Inflammatory macrophage (primary cell): ENCODE results near the gene RNF114.
"Not testable (repeated sequence)": the region's sequence is repeated elsewhere in the genome, so short reads cannot be mapped to it uniquely, and the experiment has no call there.

Source experiments
- DNase-seq, 2 donors: peaks; one replicate each; pipeline ENCODE4 v3.0.0-alpha.2; 2020 to 2022

The RNF114 gene

DNA sequence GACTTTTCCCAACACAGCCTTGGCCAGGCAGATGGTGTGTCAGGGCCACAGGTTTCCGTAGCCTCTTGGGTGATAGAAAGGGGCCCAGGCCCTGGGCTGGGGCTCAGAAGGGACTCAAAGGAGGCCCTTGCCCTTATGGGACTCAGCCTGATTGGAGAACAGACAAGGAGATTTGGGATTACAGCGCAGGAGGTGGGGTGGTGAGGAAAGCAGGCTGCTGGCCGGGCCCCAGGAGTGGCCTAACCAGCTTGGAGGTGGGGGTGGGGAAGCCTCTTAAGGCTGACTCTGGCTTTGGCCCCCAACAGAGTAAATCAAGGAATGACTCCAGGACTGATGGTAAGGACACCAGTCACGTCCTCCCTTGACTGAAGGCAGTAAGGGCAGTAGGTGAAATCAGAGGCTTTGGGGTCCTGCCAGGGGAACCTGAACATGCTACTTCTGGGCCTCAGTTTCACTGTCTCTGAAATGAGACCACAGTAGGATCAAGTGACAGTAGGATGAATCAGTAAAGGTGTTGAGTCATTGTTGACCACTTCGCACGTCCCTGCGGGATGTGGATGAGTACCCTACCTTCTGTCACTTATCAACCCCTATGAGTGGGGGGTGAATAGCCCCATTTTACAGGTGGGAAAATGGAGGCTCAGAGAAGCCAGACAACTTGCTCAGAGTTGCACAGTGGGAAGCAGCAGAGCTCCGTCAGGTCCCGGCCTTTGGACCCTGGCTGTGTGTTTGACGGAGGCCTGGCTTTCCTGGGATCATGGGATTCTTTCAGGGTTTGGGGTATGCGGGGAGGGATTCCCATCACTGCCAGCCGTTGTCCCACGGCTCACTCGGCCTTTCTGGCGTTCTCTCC, 51.0 kb downstream of the RNF114 start:
- no peak for DNase-seq

DNA sequence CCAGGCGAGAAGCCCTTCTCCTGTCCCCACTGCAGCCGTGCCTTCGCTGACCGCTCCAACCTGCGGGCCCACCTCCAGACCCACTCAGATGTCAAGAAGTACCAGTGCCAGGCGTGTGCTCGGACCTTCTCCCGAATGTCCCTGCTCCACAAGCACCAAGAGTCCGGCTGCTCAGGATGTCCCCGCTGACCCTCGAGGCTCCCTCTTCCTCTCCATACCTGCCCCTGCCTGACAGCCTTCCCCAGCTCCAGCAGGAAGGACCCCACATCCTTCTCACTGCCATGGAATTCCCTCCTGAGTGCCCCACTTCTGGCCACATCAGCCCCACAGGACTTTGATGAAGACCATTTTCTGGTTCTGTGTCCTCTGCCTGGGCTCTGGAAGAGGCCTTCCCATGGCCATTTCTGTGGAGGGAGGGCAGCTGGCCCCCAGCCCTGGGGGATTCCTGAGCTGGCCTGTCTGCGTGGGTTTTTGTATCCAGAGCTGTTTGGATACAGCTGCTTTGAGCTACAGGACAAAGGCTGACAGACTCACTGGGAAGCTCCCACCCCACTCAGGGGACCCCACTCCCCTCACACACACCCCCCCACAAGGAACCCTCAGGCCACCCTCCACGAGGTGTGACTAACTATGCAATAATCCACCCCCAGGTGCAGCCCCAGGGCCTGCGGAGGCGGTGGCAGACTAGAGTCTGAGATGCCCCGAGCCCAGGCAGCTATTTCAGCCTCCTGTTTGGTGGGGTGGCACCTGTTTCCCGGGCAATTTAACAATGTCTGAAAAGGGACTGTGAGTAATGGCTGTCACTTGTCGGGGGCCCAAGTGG, 51.9 kb downstream of the RNF114 start:
- no peak for DNase-seq

DNA sequence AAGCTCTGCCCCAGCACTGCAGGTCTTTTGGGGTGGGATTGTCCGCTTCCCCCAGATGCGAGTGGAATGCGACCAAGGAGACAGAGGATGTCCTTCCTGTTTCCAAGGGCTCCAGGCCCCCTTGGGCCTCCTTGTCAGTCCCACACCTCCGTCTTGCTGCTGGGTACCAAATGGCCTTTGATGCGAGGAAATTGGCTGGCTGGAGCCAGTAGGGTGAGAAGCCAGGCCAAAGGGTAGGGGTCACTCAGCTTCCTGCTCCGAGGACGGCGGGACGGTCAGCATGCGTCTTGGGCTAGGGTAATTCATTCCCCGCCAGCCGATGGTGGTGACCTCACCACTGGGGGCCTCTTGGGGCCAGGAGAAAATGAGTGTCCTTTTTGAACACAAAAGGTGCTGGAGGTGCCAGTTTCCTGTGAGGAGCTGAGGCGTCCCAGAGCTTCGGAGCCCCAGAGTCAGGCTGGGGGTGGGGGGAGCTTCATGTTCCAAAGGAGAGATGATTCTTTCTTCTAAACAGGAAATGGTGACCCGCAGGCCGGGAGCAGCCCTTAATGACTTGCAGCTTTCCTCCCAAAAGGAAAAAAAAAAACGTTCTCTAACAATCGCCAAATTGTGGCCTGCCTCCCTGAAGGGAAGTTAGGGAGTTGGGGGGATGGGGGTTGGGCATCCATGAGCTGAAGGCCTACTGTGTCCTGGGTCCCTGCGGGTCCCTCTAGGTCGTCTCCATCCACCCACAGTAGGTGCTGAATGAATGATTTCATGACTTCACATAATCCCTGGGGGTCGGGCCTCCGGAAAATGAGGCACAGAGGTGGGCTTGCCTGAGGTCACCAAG, 53.3 kb downstream of the RNF114 start:
- DNase-seq: peak in 1 of 2 donors; percentile 12

DNA sequence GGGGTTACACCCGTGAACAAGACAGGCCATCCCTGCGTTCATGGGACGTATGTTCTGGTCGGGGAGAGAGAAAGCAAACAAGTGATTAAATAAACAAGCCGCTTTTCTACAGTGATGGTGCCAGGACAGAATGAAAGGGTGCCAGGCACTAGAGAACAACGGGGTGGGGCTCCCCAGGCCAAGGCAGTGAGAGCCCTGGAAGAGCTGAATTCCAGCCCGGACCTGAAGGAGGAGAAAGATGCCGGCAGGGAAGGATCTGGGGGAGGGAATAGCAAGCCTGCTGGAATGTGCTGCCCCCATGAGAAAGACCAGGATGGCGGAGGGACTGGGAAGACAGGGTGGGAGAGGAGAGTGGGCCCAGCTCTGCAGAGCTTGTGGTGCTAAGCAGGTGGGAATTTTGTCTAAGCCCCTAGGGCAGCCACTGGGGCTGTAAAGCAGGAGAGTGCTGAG, 54.1 kb downstream of the RNF114 start:
- DNase-seq: no peak

- peak; percentile 76 to 78 for DNase-seq
Observed at GRCh38 chr20:49993301-49993751, 57.1 kb downstream of the RNF114 start.

DNA sequence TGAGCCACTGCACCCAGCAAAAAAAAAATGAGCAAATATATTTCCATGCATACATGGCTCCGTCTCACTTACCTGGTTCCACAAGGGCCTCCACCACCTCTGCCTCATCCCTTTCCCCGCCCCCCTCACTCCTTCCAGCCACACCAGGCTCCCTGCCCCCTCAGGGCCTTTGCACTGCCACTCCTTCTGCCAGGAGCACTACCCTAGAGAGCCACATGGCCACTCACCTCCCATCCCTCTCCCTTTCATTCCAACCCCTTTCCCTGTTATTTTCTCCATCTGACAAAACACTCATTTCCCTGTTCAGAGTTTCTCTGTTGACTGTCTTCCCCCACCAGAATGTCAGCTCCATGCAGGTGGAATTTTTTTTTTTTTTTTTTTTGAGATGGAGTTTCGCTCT, 59.4 kb downstream of the RNF114 start:
- DNase-seq: no peak

DNA sequence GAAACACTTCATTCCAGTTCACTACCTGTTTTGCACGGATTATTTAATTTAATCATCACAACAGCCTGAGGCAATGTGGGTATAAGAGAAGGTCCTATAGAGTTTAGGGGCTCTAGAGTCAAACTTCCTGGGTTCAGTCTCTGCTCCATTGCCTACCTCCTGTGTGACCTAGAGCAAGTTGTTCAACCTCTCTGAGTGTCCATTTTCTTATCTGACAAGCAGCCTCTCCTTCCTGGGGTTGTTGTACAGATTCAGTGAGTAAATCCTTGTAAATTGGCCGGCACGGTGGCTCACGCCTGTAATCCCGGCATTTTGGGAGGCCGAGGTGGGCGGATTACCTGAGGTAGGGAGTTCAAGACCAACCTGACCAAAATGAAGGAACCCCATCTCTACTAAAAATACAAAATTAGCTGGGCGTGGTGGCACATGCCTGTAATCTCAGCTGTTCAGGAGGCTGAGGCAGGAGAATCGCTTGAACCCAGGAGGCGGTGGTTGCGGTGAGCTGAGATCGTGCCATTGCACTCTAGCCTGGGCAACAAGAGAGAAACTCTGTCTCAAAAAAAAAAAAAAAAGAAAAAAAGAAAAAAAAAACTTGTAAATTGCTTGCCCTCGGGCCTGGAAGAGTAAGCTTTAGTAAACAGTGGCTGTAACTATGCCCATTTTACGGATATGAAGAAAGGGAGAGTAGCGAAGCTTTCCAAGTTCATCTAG, 62.4 kb downstream of the RNF114 start:
- DNase-seq: not testable (repeated sequence)

- DNase-seq: no peak
Observed at GRCh38 chr20:49999329-49999728, 63.1 kb downstream of the RNF114 start.

DNA sequence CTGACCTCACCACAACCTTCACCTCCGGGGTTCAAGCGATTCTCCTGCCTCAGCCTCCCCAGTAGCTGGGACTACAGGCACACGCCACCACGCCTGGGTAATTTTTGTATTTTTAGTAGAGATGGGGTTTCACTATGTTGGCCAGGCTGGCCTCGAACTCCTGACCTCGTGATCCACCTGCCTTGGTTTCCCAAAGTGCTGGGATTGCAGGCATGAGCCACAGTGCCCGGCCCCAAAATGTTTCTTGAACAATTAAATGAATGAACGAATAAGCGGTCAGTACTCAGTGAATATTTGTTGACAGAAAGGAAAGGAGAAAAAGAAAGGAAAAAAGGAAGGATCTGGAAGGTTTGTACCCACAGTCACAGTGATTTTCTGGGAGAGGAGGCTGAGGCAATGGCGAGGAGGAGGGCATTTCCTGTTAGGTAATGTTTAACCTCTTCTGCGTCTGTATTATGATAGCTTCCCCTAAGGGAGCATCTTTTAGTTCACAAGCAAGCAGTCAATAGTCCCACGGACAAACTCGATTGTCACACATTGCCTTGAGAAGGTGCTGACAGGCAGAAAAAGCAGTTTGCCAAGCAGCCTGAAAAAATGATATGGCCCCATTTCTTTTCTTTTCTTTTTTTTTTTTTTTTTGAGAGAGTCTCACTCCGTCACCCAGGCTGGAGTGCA, 64.5 kb downstream of the RNF114 start:
- DNase-seq: peak; percentile 55 to 64

GRCh38 chr20:50001784-50002311, 65.7 kb downstream of the RNF114 start:
- no peak for DNase-seq

DNA sequence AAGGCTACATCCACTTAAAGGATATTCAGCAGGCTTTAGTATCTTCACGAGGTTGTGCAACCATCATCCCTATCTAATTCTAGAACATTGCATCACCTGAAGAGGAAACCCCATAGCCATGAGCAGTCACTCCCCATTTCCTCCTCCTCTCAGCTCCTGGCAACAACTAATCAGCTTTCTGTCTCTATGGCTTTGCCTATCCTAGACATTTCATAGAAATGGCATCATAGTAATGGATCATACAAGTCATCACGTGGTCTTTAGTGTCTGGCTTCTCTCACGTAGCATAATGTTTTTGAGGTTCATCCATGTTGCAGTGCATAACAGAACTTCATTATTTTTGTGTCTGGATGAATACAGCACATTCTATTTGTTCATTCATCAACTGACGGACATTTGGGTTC, 67.1 kb downstream of the RNF114 start:
- DNase-seq: peak; percentile 85 to 89
